ENCODE measurements around the gene CNTNAP2.

The CNTNAP2 gene

GRCh38 chr7:146875237-146875785 lies 758.7 kb downstream of the CNTNAP2 start:
- TF ChIP-seq TAF1 (IDR thresholded peaks at IDR 0.05; ENCODE audit: low read depth, low read length) (no peak), POU2F2 (IDR thresholded peaks at IDR 0.05; ENCODE audit: low read depth, low read length) (no peak), SPI1 (IDR thresholded peaks at IDR 0.05; ENCODE audit: low read depth, low read length) (no peak), POLR2AphosphoS5 (IDR thresholded peaks at IDR 0.05; ENCODE audit: low read depth, low read length) (no peak), POLR2A (IDR thresholded peaks at IDR 0.05; ENCODE audit: low read depth, low read length) (no peak), PAX5 (IDR thresholded peaks at IDR 0.05; ENCODE audit: insufficient read depth, low read length, severe bottlenecking) (no peak)
- FAIRE-seq: no peak
- DNase-seq (ENCODE audit: insufficient read length, low spot score): no peak

GRCh38 chr7:146875981-146876380 lies 759.4 kb downstream of the CNTNAP2 start:
- no peak for DNase-seq (ENCODE audit: insufficient read length, low spot score)
- no peak for TF ChIP-seq POU2F2 (IDR thresholded peaks at IDR 0.05; ENCODE audit: low read depth, low read length)
- no peak for TF ChIP-seq SPI1 (IDR thresholded peaks at IDR 0.05; ENCODE audit: low read depth, low read length)
- no peak for TF ChIP-seq POLR2AphosphoS5 (IDR thresholded peaks at IDR 0.05; ENCODE audit: low read depth, low read length)
- TF ChIP-seq TAF1 (IDR thresholded peaks at IDR 0.05; ENCODE audit: low read depth, low read length): no peak
- no peak for TF ChIP-seq POLR2A (IDR thresholded peaks at IDR 0.05; ENCODE audit: low read depth, low read length)
- no peak for TF ChIP-seq PAX5 (IDR thresholded peaks at IDR 0.05; ENCODE audit: insufficient read depth, low read length, severe bottlenecking)
- no peak for FAIRE-seq

GRCh38 chr7:146876411-146876810 lies 759.8 kb downstream of the CNTNAP2 start:
- FAIRE-seq: no peak
- DNase-seq (ENCODE audit: insufficient read length, low spot score): no peak
- TF ChIP-seq POLR2AphosphoS5 (IDR thresholded peaks at IDR 0.05; ENCODE audit: low read depth, low read length) (no peak), SPI1 (IDR thresholded peaks at IDR 0.05; ENCODE audit: low read depth, low read length) (no peak), PAX5 (IDR thresholded peaks at IDR 0.05; ENCODE audit: insufficient read depth, low read length, severe bottlenecking) (no peak), TAF1 (IDR thresholded peaks at IDR 0.05; ENCODE audit: low read depth, low read length) (no peak), POU2F2 (IDR thresholded peaks at IDR 0.05; ENCODE audit: low read depth, low read length) (no peak), POLR2A (IDR thresholded peaks at IDR 0.05; ENCODE audit: low read depth, low read length) (no peak)

GRCh38 chr7:146878901-146879300 lies 762.3 kb downstream of the CNTNAP2 start:
- FAIRE-seq: no peak
- DNase-seq (ENCODE audit: insufficient read length, low spot score): no peak
- TF ChIP-seq POU2F2 (IDR thresholded peaks at IDR 0.05; ENCODE audit: low read depth, low read length) (no peak), TAF1 (IDR thresholded peaks at IDR 0.05; ENCODE audit: low read depth, low read length) (no peak), POLR2A (IDR thresholded peaks at IDR 0.05; ENCODE audit: low read depth, low read length) (no peak), SPI1 (IDR thresholded peaks at IDR 0.05; ENCODE audit: low read depth, low read length) (no peak), PAX5 (IDR thresholded peaks at IDR 0.05; ENCODE audit: insufficient read depth, low read length, severe bottlenecking) (no peak), POLR2AphosphoS5 (IDR thresholded peaks at IDR 0.05; ENCODE audit: low read depth, low read length) (no peak)

GRCh38 chr7:146885231-146885630 lies 768.6 kb downstream of the CNTNAP2 start:
- no peak for DNase-seq (ENCODE audit: insufficient read length, low spot score)
- FAIRE-seq: no peak
- TF ChIP-seq POU2F2 (IDR thresholded peaks at IDR 0.05; ENCODE audit: low read depth, low read length): no peak
- TF ChIP-seq PAX5 (IDR thresholded peaks at IDR 0.05; ENCODE audit: insufficient read depth, low read length, severe bottlenecking): no peak
- no peak for TF ChIP-seq POLR2A (IDR thresholded peaks at IDR 0.05; ENCODE audit: low read depth, low read length)
- no peak for TF ChIP-seq TAF1 (IDR thresholded peaks at IDR 0.05; ENCODE audit: low read depth, low read length)
- TF ChIP-seq POLR2AphosphoS5 (IDR thresholded peaks at IDR 0.05; ENCODE audit: low read depth, low read length): no peak
- TF ChIP-seq SPI1 (IDR thresholded peaks at IDR 0.05; ENCODE audit: low read depth, low read length): no peak

GRCh38 chr7:146889806-146890555 lies 773.4 kb downstream of the CNTNAP2 start:
- no peak for TF ChIP-seq POU2F2 (IDR thresholded peaks at IDR 0.05; ENCODE audit: low read depth, low read length)
- no peak for TF ChIP-seq PAX5 (IDR thresholded peaks at IDR 0.05; ENCODE audit: insufficient read depth, low read length, severe bottlenecking)
- no peak for TF ChIP-seq POLR2AphosphoS5 (IDR thresholded peaks at IDR 0.05; ENCODE audit: low read depth, low read length)
- no peak for TF ChIP-seq SPI1 (IDR thresholded peaks at IDR 0.05; ENCODE audit: low read depth, low read length)
- TF ChIP-seq TAF1 (IDR thresholded peaks at IDR 0.05; ENCODE audit: low read depth, low read length): no peak
- TF ChIP-seq POLR2A (IDR thresholded peaks at IDR 0.05; ENCODE audit: low read depth, low read length): no peak
- no peak for FAIRE-seq
- no peak for DNase-seq (ENCODE audit: insufficient read length, low spot score)

GRCh38 chr7:146892151-146892550 lies 775.5 kb downstream of the CNTNAP2 start:
- TF ChIP-seq SPI1 (IDR thresholded peaks at IDR 0.05; ENCODE audit: low read depth, low read length) (no peak), TAF1 (IDR thresholded peaks at IDR 0.05; ENCODE audit: low read depth, low read length) (no peak), PAX5 (IDR thresholded peaks at IDR 0.05; ENCODE audit: insufficient read depth, low read length, severe bottlenecking) (no peak), POLR2A (IDR thresholded peaks at IDR 0.05; ENCODE audit: low read depth, low read length) (no peak), POU2F2 (IDR thresholded peaks at IDR 0.05; ENCODE audit: low read depth, low read length) (no peak), POLR2AphosphoS5 (IDR thresholded peaks at IDR 0.05; ENCODE audit: low read depth, low read length) (no peak)
- FAIRE-seq (no peak), DNase-seq (ENCODE audit: insufficient read length, low spot score) (no peak)

GRCh38 chr7:146894927-146895326 lies 778.3 kb downstream of the CNTNAP2 start:
- TF ChIP-seq PAX5 (IDR thresholded peaks at IDR 0.05; ENCODE audit: insufficient read depth, low read length, severe bottlenecking): no peak
- no peak for TF ChIP-seq TAF1 (IDR thresholded peaks at IDR 0.05; ENCODE audit: low read depth, low read length)
- no peak for TF ChIP-seq SPI1 (IDR thresholded peaks at IDR 0.05; ENCODE audit: low read depth, low read length)
- no peak for TF ChIP-seq POU2F2 (IDR thresholded peaks at IDR 0.05; ENCODE audit: low read depth, low read length)
- no peak for TF ChIP-seq POLR2AphosphoS5 (IDR thresholded peaks at IDR 0.05; ENCODE audit: low read depth, low read length)
- no peak for TF ChIP-seq POLR2A (IDR thresholded peaks at IDR 0.05; ENCODE audit: low read depth, low read length)
- DNase-seq (ENCODE audit: insufficient read length, low spot score) (no peak), FAIRE-seq (no peak)

- FAIRE-seq (no peak), DNase-seq (ENCODE audit: insufficient read length, low spot score) (no peak)
- no peak for TF ChIP-seq PAX5 (IDR thresholded peaks at IDR 0.05; ENCODE audit: insufficient read depth, low read length, severe bottlenecking)
- TF ChIP-seq POLR2A (IDR thresholded peaks at IDR 0.05; ENCODE audit: low read depth, low read length): no peak
- TF ChIP-seq TAF1 (IDR thresholded peaks at IDR 0.05; ENCODE audit: low read depth, low read length): no peak
- TF ChIP-seq SPI1 (IDR thresholded peaks at IDR 0.05; ENCODE audit: low read depth, low read length): no peak
- TF ChIP-seq POLR2AphosphoS5 (IDR thresholded peaks at IDR 0.05; ENCODE audit: low read depth, low read length): no peak
- no peak for TF ChIP-seq POU2F2 (IDR thresholded peaks at IDR 0.05; ENCODE audit: low read depth, low read length)
These were observed 785.7 kb downstream of the CNTNAP2 start for GRCh38 chr7:146902266-146902665.
